Testis (tissue), 3 donors: ENCODE data around the gene CDH23. TPM values are rescaled to one million over a fixed set of nuclear protein-coding genes. Genes with fewer than 3 reads are reported as not detected.

ENCODE experiments used
- DNase-seq: peaks from one replicate; pipeline ENCODE4 v3.0.0-alpha.2; 2019
- H3K27ac ChIP-seq, 2 donors: fragments of 200-600 bp; sonication (generic); one replicate each; pipeline ENCODE4 v1.5.1; 2019
- H3K27me3 ChIP-seq: fragments of 200-600 bp; sonication (generic); one replicate; pipeline ENCODE4 v1.5.1; 2019
- H3K36me3 ChIP-seq: fragments of 200-600 bp; sonication (generic); one replicate; pipeline ENCODE4 v1.5.1; 2017; ENCODE audit warnings: low read depth; ENCODE audit errors: missing control alignments
- H3K4me1 ChIP-seq: fragments of 200-600 bp; sonication (generic); one replicate; pipeline ENCODE4 v1.5.1; 2019
- H3K4me3 ChIP-seq, 2 donors: fragments of 200-600 bp; sonication (generic); one replicate each; pipeline ENCODE4 v1.5.1; 2017 to 2019
- H3K9me3 ChIP-seq: fragments of 200-600 bp; sonication (generic); one replicate; pipeline ENCODE4 v1.5.1; 2017
- CTCF ChIP-seq, 3 experiments: fragments of 450-650 bp in 2 of 3; fragments of 200-600 bp in 1 of 3; sonication (generic) in 1 of 3; IDR thresholded peaks; one replicate each; pipeline ENCODE4 v1.5.1; 2016 to 2019; ENCODE audit warnings: antibody characterized with exemption in 3 of 3, mild to moderate bottlenecking in 2 of 3, moderate library complexity in 1 of 3
- POLR2A ChIP-seq: fragments of 450-650 bp; IDR thresholded peaks from one replicate; pipeline ENCODE4 v1.6.1; 2017; ENCODE audit warnings: antibody characterized with exemption, mild to moderate bottlenecking, moderate library complexity
- WGBS, 2 donors: methylation state at CpG; one replicate each; pipeline ENCODE4 v1.1.5; 2018; 5-methylcytosine and 5-hydroxymethylcytosine counted together
- intact Hi-C: fragments of 100-400 bp; cut with DNase I; formaldehyde crosslinking; loops from one replicate; pipeline ENCODE4 v1.15.1; 2023; ENCODE audit warnings: low total_unique reads
- polyA plus RNA-seq: library from polyadenylated mRNA; stranded (reverse); fragments of 350-450 nt; fragmentation: Illumina TruSeq; extraction: RNeasy Lipid Tissue Mini Kit (QIAGEN cat#74804); gene quantifications from one replicate; pipeline ENCODE4 v1.2.3, GENCODE V29; 2014; ENCODE audit warnings: low read depth, low replicate concordance; ENCODE audit not compliant: insufficient read depth
- total RNA-seq, 2 donors: library from RNA; depleted of rRNA; stranded (reverse); fragments of >200 nt; gene quantifications; one replicate each; pipeline ENCODE4 v1.2.3, GENCODE V29; 2016

CDH23 gene
- total and polyA plus RNA-seq, 3 donors from 2014 or later, result 29.8 to 125 (median 81.7) TPM

- Histone ChIP-seq H3K4me3 (no peak overlapping the region), H3K36me3 (no peaks in the 10 kb centered on the region), H3K9me3 (no peaks in the 10 kb centered on the region), H3K27me3 (no peaks in the 10 kb centered on the region), H3K27ac (no peak overlapping the region), H3K4me1 (no peaks in the 10 kb centered on the region)
- no peak for DNase-seq
- TF ChIP-seq POLR2A (no peak), CTCF (IDR thresholded peaks at IDR 0.05) (no peak)
- intact Hi-C loops, result no loop called here
- 89 to 92% methylated on average over 2 to 5 of the region's 5 CpGs for WGBS, 2 donors
Measured at GRCh38 chr10:71607082-71607443, 210.3 kb downstream of the CDH23 start.

- H3K27ac ChIP-seq, result no peak overlapping the region
- peak; percentile 57 to 86 (median 67) for TF ChIP-seq CTCF (IDR thresholded peaks at IDR 0.05)
- no peak for TF ChIP-seq POLR2A
- DNase-seq, result peak; percentile 93
- H3K9me3 ChIP-seq, result no peaks in the 10 kb centered on the region
- WGBS, 2 donors, result 63 to 65% methylated on average over 20 of the region's 20 CpGs
- no peaks in the 10 kb centered on the region for H3K27me3 ChIP-seq
- no peaks in the 10 kb centered on the region for H3K36me3 ChIP-seq
- intact Hi-C loops, result no loop called here
- no peaks in the 10 kb centered on the region for H3K4me1 ChIP-seq
- no peak overlapping the region for H3K4me3 ChIP-seq
Measured at GRCh38 chr10:71608819-71609768, 212.4 kb downstream of the CDH23 start.

GRCh38 chr10:71610651-71611050 is 213.9 kb downstream of the CDH23 start:
- TF ChIP-seq CTCF (IDR thresholded peaks at IDR 0.05) (no peak), POLR2A (no peak)
- Histone ChIP-seq H3K27me3 (no peaks in the 10 kb centered on the region), H3K9me3 (no peaks in the 10 kb centered on the region), H3K27ac (no peak overlapping the region), H3K4me1 (no peaks in the 10 kb centered on the region), H3K4me3 (no peak overlapping the region), H3K36me3 (no peaks in the 10 kb centered on the region)
- intact Hi-C loops, result no loop called here
- WGBS, 2 donors, result 89 to 96% methylated on average over 3 of the region's 3 CpGs
- DNase-seq, result no peak

- intact Hi-C loops, result no loop called here
- Histone ChIP-seq H3K4me3 (no peak overlapping the region), H3K36me3 (no peaks in the 10 kb centered on the region), H3K27me3 (no peaks in the 10 kb centered on the region), H3K9me3 (no peaks in the 10 kb centered on the region), H3K4me1 (no peaks in the 10 kb centered on the region), H3K27ac (no peak overlapping the region)
- 77 to 86% methylated on average over 5 of the region's 5 CpGs for WGBS, 2 donors
- TF ChIP-seq CTCF (IDR thresholded peaks at IDR 0.05) (no peak), POLR2A (no peak)
- no peak for DNase-seq
Measured at GRCh38 chr10:71611131-71611530, 214.4 kb downstream of the CDH23 start.
